GM23338 (cell line): ENCODE measurements around the gene EEIG2. TPM values are rescaled to one million over a fixed set of nuclear protein-coding genes. Genes with fewer than 3 reads are reported as not detected.

Experiments used
- ATAC-seq: fragments of 200-7000 bp; cut with Tn5 transposase; 3 replicates; pipeline ENCODE4 v1.9.1; 2020
- DNase-seq: peaks from one replicate; pipeline ENCODE4 v3.0.0-alpha.2; 2015; ENCODE audit warnings: low spot score
- H2AFZ ChIP-seq: fragments of 200-600 bp; sonication (generic); 2 replicates; pipeline ENCODE4 v1.8.0; 2016; ENCODE audit warnings: antibody characterized with exemption, mild to moderate bottlenecking, moderate library complexity
- H3F3A ChIP-seq: fragments of 200-600 bp; sonication (generic); replicated peaks from 2 replicates; pipeline ENCODE4 v1.8.0; 2017; ENCODE audit warnings: antibody characterized with exemption, mixed run types, low read depth
- H3K27ac ChIP-seq: fragments of 200-600 bp; sonication (generic); 2 replicates; pipeline ENCODE4 v1.6.1; 2016; ENCODE audit warnings: low read depth
- H3K27me3 ChIP-seq: fragments of 200-600 bp; sonication (generic); 2 replicates; pipeline ENCODE4 v1.8.0; 2016; ENCODE audit warnings: mild to moderate bottlenecking, mixed run types, moderate library complexity; ENCODE audit not compliant: insufficient read depth
- H3K36me3 ChIP-seq: fragments of 200-600 bp; sonication (generic); 2 replicates; pipeline ENCODE4 v1.8.0; 2016; ENCODE audit warnings: mild to moderate bottlenecking; ENCODE audit not compliant: insufficient read depth
- H3K4me1 ChIP-seq: fragments of 200-600 bp; sonication (generic); 2 replicates; pipeline ENCODE4 v1.8.0; 2016; ENCODE audit warnings: mild to moderate bottlenecking, moderate library complexity; ENCODE audit not compliant: insufficient read depth
- H3K4me2 ChIP-seq: fragments of 200-600 bp; sonication (generic); 2 replicates; pipeline ENCODE4 v1.7.1; 2017; ENCODE audit warnings: mixed run types
- H3K4me3 ChIP-seq: fragments of 200-600 bp; sonication (generic); 2 replicates; pipeline ENCODE4 v1.6.1; 2016; ENCODE audit warnings: mixed run types
- H3K79me2 ChIP-seq: fragments of 200-600 bp; sonication (generic); replicated peaks from 2 replicates; pipeline ENCODE4 v1.8.0; 2017; ENCODE audit warnings: mild to moderate bottlenecking; ENCODE audit not compliant: insufficient read depth
- H3K9me2 ChIP-seq: fragments of 200-600 bp; sonication (generic); 2 replicates; pipeline ENCODE4 v1.8.0; 2017; ENCODE audit not compliant: insufficient read depth
- H4K20me1 ChIP-seq: fragments of 200-600 bp; sonication (generic); replicated peaks from 2 replicates; pipeline ENCODE4 v1.8.0; 2017; ENCODE audit warnings: mild to moderate bottlenecking; ENCODE audit not compliant: insufficient read depth
- H3K27ac Mint-ChIP-seq: 2 replicates; pipeline ENCODE4 v1.8.0; 2020; ENCODE audit warnings: inconsistent platforms, mild to moderate bottlenecking, moderate library complexity, mixed read lengths
- H3K27me3 Mint-ChIP-seq: 3 replicates; pipeline ENCODE4 v1.8.0; 2022; ENCODE audit warnings: low read depth, mild to moderate bottlenecking, moderate library complexity, mixed read lengths, inconsistent platforms; ENCODE audit not compliant: insufficient read depth, poor library complexity
- H3K36me3 Mint-ChIP-seq: 3 replicates; pipeline ENCODE4 v1.8.0; 2021; ENCODE audit warnings: low read depth, mild to moderate bottlenecking, inconsistent platforms, moderate library complexity, mixed read lengths
- H3K4me1 Mint-ChIP-seq: 3 replicates; pipeline ENCODE4 v1.8.0; 2020; ENCODE audit warnings: mild to moderate bottlenecking, inconsistent platforms, mixed read lengths
- H3K4me3 Mint-ChIP-seq: 3 replicates; pipeline ENCODE4 v1.8.0; 2021; ENCODE audit warnings: moderate library complexity, mild to moderate bottlenecking, inconsistent platforms, mixed read lengths
- H3K9me3 Mint-ChIP-seq: 3 replicates; pipeline ENCODE4 v1.8.0; 2020; ENCODE audit warnings: moderate library complexity, mild to moderate bottlenecking, inconsistent platforms, mixed read lengths
- CREB1 ChIP-seq: fragments of 250-450 bp; sonication (Bioruptor Pico); IDR thresholded peaks from 2 replicates; pipeline ENCODE4 v1.5.0; 2020; ENCODE audit warnings: low read depth, mild to moderate bottlenecking, moderate library complexity
- EZH2 ChIP-seq: fragments of 200-600 bp; sonication (generic); IDR thresholded peaks from one replicate; pipeline ENCODE4 v1.8.0; 2017; ENCODE audit warnings: antibody characterized with exemption, mild to moderate bottlenecking, low read depth; ENCODE audit not compliant: unreplicated experiment
- EZH2phosphoT487 ChIP-seq: fragments of 200-600 bp; sonication (generic); IDR thresholded peaks from one replicate; pipeline ENCODE4 v1.8.1; 2018; ENCODE audit warnings: antibody characterized with exemption; ENCODE audit not compliant: unreplicated experiment
- JUNB ChIP-seq: IDR thresholded peaks from one replicate; pipeline ENCODE4 v1.6.1; 2016; ENCODE audit warnings: antibody characterized with exemption; ENCODE audit not compliant: unreplicated experiment
- NANOG ChIP-seq: IDR thresholded peaks from 2 replicates; pipeline ENCODE4 v1.6.1; 2016; ENCODE audit warnings: antibody characterized with exemption, borderline replicate concordance
- POLR2AphosphoS5 ChIP-seq: IDR thresholded peaks from 2 replicates; pipeline ENCODE4 v1.6.1; 2016; ENCODE audit warnings: antibody characterized with exemption, low read depth
- STAT1 ChIP-seq: IDR thresholded peaks from one replicate; pipeline ENCODE4 v1.6.1; 2016; ENCODE audit warnings: antibody characterized with exemption; ENCODE audit not compliant: unreplicated experiment
- ZNF114 ChIP-seq: fragments of 250-450 bp; sonication (Bioruptor Pico); IDR thresholded peaks from 2 replicates; pipeline ENCODE4 v1.5.0; 2020; ENCODE audit warnings: mild to moderate bottlenecking, moderate library complexity
- ZNF331 ChIP-seq: fragments of 250-450 bp; sonication (Bioruptor Pico); IDR thresholded peaks from 2 replicates; pipeline ENCODE4 v1.5.0; 2020; ENCODE audit warnings: low read depth, mild to moderate bottlenecking, moderate library complexity
- polyA plus RNA-seq: library from polyadenylated mRNA; unstranded; fragments of >200 nt; fragmentation: Nextera tagmentation; extraction: Ambion mirVana; gene quantifications from 2 replicates; pipeline ENCODE4 v1.2.1, GENCODE V29; 2016
- total RNA-seq: library from RNA; depleted of rRNA; stranded (reverse); fragments of >200 nt; shearing (Covaris generic); gene quantifications from 2 replicates; pipeline ENCODE4 v1.2.3, GENCODE V29; 2014
- TF ChIP-seq, protein P1 (sequence below), 2 experiments: fragments of 200-600 bp in 1 of 2; sonication (generic) in 1 of 2; conservative IDR thresholded peaks; 2 replicates each; pipeline versions ENCODE4 v1.5.1 to v1.6.1; 2016 to 2017; ENCODE audit warnings: antibody characterized with exemption in 2 of 2, low read depth in 2 of 2, mild to moderate bottlenecking in 2 of 2, moderate library complexity in 1 of 2
- TF ChIP-seq, protein P2 (sequence below): IDR thresholded peaks from one replicate; pipeline ENCODE4 v1.6.1; 2018; ENCODE audit warnings: antibody characterized with exemption; ENCODE audit not compliant: unreplicated experiment
- TF ChIP-seq, protein P3 (sequence below): IDR thresholded peaks from 2 replicates; pipeline ENCODE4 v1.6.1; 2016; ENCODE audit warnings: antibody characterized with exemption

Gene EEIG2
- total and polyA plus RNA-seq, 2 experiments from 2014 or later: 7.9 to 44.5 TPM

DNA sequence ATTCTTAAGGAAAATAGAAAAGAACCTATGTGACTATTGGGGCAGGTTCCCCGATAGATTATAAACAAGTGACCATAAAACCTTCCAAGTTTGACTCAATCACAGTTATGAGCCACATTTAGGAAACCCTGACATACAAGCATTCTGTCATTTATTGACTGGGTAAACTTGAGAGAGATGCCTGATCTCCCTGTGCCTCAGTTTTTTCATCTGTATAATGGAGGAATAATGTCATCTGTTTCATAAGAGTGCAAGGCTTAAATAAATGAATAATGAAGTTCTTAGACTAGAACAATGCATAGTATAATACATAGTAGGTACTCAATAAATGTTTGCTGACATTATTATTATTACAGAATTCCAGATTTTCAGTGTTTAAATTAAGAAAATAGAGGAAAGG, 18.9 kb upstream of the EEIG2 start (continued):
- TF ChIP-seq STAT1 (no peak), ZNF331 (CRISPR knock-in tag) (no peak), EZH2 (no peak), POLR2AphosphoS5 (no peak), CREB1 (no peak), JUNB (no peak), EZH2phosphoT487 (no peak), ZNF114 (CRISPR knock-in tag) (no peak)
- TF ChIP-seq, protein P1, sequence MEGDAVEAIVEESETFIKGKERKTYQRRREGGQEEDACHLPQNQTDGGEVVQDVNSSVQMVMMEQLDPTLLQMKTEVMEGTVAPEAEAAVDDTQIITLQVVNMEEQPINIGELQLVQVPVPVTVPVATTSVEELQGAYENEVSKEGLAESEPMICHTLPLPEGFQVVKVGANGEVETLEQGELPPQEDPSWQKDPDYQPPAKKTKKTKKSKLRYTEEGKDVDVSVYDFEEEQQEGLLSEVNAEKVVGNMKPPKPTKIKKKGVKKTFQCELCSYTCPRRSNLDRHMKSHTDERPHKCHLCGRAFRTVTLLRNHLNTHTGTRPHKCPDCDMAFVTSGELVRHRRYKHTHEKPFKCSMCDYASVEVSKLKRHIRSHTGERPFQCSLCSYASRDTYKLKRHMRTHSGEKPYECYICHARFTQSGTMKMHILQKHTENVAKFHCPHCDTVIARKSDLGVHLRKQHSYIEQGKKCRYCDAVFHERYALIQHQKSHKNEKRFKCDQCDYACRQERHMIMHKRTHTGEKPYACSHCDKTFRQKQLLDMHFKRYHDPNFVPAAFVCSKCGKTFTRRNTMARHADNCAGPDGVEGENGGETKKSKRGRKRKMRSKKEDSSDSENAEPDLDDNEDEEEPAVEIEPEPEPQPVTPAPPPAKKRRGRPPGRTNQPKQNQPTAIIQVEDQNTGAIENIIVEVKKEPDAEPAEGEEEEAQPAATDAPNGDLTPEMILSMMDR (conservative IDR thresholded peaks at IDR 0.05; ENCODE audit: low read depth in 2 of 2): no peak
- TF ChIP-seq, protein P2, sequence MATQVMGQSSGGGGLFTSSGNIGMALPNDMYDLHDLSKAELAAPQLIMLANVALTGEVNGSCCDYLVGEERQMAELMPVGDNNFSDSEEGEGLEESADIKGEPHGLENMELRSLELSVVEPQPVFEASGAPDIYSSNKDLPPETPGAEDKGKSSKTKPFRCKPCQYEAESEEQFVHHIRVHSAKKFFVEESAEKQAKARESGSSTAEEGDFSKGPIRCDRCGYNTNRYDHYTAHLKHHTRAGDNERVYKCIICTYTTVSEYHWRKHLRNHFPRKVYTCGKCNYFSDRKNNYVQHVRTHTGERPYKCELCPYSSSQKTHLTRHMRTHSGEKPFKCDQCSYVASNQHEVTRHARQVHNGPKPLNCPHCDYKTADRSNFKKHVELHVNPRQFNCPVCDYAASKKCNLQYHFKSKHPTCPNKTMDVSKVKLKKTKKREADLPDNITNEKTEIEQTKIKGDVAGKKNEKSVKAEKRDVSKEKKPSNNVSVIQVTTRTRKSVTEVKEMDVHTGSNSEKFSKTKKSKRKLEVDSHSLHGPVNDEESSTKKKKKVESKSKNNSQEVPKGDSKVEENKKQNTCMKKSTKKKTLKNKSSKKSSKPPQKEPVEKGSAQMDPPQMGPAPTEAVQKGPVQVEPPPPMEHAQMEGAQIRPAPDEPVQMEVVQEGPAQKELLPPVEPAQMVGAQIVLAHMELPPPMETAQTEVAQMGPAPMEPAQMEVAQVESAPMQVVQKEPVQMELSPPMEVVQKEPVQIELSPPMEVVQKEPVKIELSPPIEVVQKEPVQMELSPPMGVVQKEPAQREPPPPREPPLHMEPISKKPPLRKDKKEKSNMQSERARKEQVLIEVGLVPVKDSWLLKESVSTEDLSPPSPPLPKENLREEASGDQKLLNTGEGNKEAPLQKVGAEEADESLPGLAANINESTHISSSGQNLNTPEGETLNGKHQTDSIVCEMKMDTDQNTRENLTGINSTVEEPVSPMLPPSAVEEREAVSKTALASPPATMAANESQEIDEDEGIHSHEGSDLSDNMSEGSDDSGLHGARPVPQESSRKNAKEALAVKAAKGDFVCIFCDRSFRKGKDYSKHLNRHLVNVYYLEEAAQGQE: no peak

DNA sequence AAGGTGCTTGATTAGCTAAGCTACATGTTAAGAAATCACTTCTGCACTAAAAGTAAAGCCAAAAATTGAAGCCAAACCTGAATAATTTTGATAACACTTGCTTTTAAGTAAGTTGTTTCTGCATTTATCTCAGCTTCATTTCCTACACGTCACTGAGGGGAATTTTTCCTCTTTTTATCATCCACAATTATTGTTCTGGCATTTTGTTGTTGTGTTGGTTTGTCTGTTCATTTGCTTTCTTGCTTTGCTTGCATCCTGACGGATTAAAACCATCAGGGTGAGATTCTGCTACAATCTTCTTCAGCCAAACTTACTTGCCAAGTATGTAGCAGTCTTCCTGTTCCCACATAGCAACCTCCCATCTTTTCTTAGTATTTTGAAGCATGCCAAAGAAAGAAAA, 18.0 kb upstream of the EEIG2 start:
- peaks cover 45% of the 10 kb centered on the region for H3K4me1 Mint-ChIP-seq
- H4K20me1 ChIP-seq: no peaks in the 10 kb centered on the region
- 0 out of 2 replicates have a peak, but pooled peaks cover 2% of the 10 kb centered on the region for H3F3A ChIP-seq
- H3K9me2 ChIP-seq: no peaks in the 10 kb centered on the region
- peaks cover 11% of the 10 kb centered on the region for H3K9me3 Mint-ChIP-seq
- no peak overlapping the region for H3K4me3 ChIP-seq
- H2AFZ ChIP-seq: peak overlapping the region; percentile 75; the same call in 1 of the 2 replicates
- H3K27ac Mint-ChIP-seq: no peak overlapping the region
- H3K4me3 Mint-ChIP-seq: no peak overlapping the region
- peak overlapping the region; percentile 34; the same call in 1 of the 2 replicates for H3K4me2 ChIP-seq
- H3K4me1 ChIP-seq: peaks cover 45% of the 10 kb centered on the region
- ATAC-seq (no peak), DNase-seq (no peak)
- no peak overlapping the region for H3K27ac ChIP-seq
- no peaks in the 10 kb centered on the region for H3K79me2 ChIP-seq
- no peaks in the 10 kb centered on the region for H3K27me3 ChIP-seq
- H3K36me3 Mint-ChIP-seq: peaks cover 6% of the 10 kb centered on the region; the same call in 2 of the 3 replicates
- H3K27me3 Mint-ChIP-seq: peaks cover 3% of the 10 kb centered on the region
- H3K36me3 ChIP-seq: no peaks in the 10 kb centered on the region
- no peak for TF ChIP-seq JUNB
- TF ChIP-seq, protein P2: no peak
- TF ChIP-seq EZH2: no peak
- TF ChIP-seq NANOG: no peak
- TF ChIP-seq POLR2AphosphoS5: no peak
- TF ChIP-seq EZH2phosphoT487: no peak
- no peak for TF ChIP-seq ZNF331 (CRISPR knock-in tag)
- no peak for TF ChIP-seq CREB1
- TF ChIP-seq, protein P3, sequence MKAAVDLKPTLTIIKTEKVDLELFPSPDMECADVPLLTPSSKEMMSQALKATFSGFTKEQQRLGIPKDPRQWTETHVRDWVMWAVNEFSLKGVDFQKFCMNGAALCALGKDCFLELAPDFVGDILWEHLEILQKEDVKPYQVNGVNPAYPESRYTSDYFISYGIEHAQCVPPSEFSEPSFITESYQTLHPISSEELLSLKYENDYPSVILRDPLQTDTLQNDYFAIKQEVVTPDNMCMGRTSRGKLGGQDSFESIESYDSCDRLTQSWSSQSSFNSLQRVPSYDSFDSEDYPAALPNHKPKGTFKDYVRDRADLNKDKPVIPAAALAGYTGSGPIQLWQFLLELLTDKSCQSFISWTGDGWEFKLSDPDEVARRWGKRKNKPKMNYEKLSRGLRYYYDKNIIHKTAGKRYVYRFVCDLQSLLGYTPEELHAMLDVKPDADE: no peak
- TF ChIP-seq STAT1: no peak
- no peak for TF ChIP-seq ZNF114 (CRISPR knock-in tag)
- TF ChIP-seq, protein P1 (conservative IDR thresholded peaks at IDR 0.05; ENCODE audit: low read depth in 2 of 2): no peak
